Left cardiac atrium (tissue), 4 donors: Measurements from ENCODE around the gene CTSD. TPM values are rescaled to one million over a fixed set of nuclear protein-coding genes. Genes with fewer than 3 reads are reported as not detected.
"Not testable (repeated sequence)": the region's sequence is repeated elsewhere in the genome, so short reads cannot be mapped to it uniquely, and the experiment has no call there.

ENCODE experiments used
- ATAC-seq, 2 donors: fragments of 200-7000 bp; cut with Tn5 transposase; one replicate each; pipeline ENCODE4 v1.9.1; 2020; ENCODE audit warnings: mild to moderate bottlenecking in 2 of 2, moderate library complexity in 2 of 2
- DNase-seq: peaks from one replicate; pipeline ENCODE4 v3.0.0-alpha.2; 2020
- intact Hi-C, 2 donors: fragments of 100-400 bp; cut with DNase I; formaldehyde crosslinking; loops; one replicate each; pipeline versions ENCODE4 v1.14.1 to v1.15.1; 2022 to 2023
- long read RNA-seq: library from polyadenylated mRNA; unstranded; transcript quantifications from one replicate; pipeline ENCODE4 v2.0.0, GENCODE V29; 2021
- total RNA-seq, 2 donors: library from RNA; stranded (reverse); fragmentation: NEBNext Ultra II Directional; extraction: Animal tissue kit (Norgen Biotek cat#: 25700); gene quantifications; one replicate each; pipeline ENCODE4 v1.2.1, GENCODE V29; 2021
- donor health status: DM: no; HTN: yes; CAD: no.
- donor health status: DM: no; HTN: yes; CAD: no; lungs with severe emphysema.
- donor health status: DM: yes; HTN: yes; CAD: no.
- donor health status: Dilated cardiomyopathy.

CTSD gene
- 100 to 1,000 TPM; 635 to 667 TPM for total RNA-seq
- long read RNA-seq, transcript CTSD-201 (9 exons, 2,123 nt): major isoform, 731 of 985 reads
- long read RNA-seq, partial matches to known transcripts: 215 of 985 reads
- long read RNA-seq, other reads (novel, unspliced or antisense): 33 of 985 reads

DNA sequence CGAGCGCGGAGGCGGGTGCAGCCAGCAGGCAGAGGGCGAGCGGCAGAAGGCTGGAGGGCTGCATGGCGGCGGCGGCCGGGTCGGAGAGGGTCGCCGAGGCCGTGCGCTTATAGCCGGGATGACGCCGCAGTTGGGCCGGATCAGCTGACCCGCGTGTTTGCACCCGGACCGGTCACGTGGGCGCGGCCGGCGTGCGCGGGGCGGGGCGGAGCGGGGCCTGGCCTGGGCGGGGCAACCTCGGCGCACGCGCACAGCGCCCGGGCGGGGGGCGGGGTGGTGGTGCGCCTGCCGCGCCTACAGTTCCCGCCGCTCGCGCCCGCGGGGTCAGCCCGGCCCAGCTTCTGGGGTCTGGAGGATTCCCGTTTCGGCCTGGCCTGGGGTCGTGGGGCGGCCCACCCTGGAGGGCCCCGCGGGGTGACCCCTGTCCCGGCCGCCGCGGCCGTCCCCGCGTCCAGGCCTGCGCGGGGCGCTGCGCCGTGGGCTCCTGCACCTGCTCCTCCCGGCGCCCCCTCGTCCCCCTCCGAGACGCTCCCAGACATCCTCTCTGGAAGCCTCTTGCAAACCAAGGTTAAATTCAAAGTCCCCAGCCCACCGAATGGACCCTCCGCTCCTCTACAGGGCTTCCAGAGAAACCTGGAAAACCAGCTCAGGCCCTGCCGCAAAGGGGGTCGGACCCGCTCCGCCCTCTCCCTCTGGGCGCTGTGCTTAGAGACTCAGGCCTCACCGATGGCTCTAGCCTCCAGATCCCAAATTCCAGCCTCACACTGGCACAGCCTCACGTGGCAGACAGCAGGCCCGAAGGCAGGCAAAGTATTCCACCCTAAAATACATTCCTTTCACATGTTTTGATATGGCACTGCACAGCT is at the start of gene CTSD:
CTSD (minus strand) TSS at position 132 of the 866 bp plus-strand sequence; CDS start at position 64, 68 bp downstream.
- intact Hi-C loops: no loop called here
- DNase-seq (peak; percentile 93), ATAC-seq (peak; percentile 83 to 91)

DNA sequence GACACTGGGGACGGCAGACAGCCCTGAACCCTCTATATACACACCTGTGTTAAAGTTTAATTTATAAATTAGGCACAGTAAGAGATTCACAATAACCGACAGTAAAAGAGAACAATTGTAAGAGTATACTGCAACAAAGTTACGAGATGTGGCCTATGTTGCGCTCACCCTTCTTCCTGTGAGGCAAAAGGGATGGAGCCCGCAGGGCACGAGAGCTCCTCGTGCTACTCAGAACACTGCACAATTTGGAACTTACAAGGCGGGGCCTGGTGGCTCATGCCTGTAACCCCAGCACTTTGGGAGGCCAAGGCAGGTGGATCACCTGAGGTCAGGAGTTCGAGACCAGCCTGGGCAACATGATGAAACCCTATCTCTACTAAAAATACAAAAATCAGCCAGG is 49.6 kb upstream of the CTSD start:
- not testable (repeated sequence) for DNase-seq, ATAC-seq
- intact Hi-C loops: loop anchor here in 1 of 2 donors (5.0 kb wide), 1 partner anchor 91 kb away; no protein-coding TSS in a partner anchor

DNA sequence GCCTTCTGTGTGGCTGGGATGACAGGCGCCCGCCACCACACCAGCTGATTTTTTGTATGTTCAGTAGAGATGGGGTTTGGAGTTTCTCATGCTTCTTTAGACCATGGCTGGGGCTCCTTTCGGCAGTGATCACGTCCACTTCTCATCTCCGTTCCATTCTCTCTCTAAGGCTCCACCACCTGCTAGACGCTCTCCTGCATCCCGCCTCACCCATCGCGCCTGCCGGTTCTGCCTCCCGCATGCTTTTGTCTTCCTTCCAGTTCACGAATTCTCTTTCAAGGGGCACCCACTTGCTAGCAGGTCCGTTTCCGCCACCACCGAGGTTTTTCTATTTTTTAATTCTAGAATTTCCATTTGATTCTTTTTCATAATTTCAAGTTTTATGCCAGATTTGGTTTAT is 49.1 kb upstream of the CTSD start:
- intact Hi-C loops: loop anchor here in 1 of 2 donors (5.0 kb wide), 1 partner anchor 90 kb away; no protein-coding TSS in a partner anchor
- DNase-seq: no peak
- no peak for ATAC-seq

DNA sequence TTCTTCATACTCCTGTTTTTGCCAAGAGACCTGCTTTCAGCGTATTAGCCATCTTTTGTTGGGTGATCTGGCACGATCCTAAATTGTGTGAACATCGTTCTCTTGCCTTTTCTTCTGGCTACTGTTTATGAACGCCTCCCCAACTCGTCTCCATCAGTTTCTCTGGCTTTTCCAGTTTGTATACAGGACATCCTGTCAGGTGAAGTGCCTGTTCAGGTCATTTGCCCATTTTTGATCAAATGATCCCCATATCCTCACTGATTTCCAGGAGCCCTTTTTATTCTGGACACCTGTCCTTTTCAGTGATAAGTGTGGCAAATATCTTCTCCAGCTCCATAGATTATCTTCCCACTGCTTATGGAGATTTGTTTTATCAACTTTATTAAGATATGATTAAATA is 48.5 kb upstream of the CTSD start:
- no peak for DNase-seq
- ATAC-seq: no peak
- intact Hi-C loops: loop anchor here in 1 of 2 donors (5.0 kb wide), 1 partner anchor 90 kb away; no protein-coding TSS in a partner anchor

DNA sequence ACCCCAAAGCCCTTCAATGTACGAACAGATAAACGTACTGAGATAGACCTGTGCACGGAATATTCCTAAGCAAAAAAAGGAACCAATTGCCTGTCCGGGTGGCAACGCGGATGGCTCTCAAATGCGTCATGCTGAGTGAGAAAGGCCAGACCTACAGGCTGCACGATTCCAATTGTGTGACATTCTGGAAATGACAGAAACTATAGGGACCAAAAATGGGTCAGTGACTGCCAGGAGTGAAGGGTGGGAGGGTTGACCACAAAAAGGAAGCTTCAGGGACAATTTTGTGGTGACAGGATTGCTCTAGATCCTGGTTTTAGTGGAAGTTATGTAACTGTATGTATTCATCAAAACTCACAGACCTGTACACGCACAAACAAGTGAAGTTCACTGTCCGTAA is 47.0 kb upstream of the CTSD start:
- DNase-seq: no peak
- intact Hi-C loops: loop anchor here in 1 of 2 donors (5.0 kb wide), 1 partner anchor 88 kb away; no protein-coding TSS in a partner anchor
- no peak for ATAC-seq

DNA sequence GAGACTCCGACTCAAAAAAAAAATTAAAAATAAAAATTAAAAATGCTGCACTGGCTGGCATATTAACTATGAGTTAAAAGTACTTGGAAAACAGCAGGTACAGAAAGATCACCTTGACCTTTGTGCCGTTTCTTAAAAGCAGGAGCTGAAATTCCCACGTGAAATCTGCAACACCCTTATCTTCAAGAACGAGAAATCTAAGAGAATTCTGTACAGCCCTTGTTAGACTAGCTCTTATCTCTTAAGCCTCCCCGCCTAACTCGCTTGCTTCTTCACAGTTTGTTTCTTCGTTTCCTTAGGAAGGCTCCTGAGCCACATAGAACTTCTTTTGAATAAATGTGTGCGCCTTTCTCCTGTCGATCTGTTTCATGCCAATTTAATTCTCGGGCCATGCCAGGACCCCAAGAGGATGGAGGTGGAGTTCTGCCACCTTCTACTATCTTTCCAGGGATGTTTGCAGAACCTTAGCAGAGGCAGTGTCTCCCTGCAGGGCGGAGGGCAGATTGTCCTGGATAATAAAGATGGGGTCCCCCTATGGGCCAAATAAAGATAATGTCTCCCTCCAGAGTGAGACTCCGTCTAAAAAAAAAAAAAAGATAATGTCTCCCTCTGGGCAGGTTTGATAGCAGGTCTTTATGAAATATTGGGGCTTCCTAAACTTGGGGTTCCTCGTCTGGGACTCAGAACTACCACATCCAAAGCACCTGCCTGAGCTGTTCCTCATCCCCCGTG is 43.7 kb upstream of the CTSD start:
- intact Hi-C loops: no loop called here
- ATAC-seq: no peak
- no peak for DNase-seq

DNA sequence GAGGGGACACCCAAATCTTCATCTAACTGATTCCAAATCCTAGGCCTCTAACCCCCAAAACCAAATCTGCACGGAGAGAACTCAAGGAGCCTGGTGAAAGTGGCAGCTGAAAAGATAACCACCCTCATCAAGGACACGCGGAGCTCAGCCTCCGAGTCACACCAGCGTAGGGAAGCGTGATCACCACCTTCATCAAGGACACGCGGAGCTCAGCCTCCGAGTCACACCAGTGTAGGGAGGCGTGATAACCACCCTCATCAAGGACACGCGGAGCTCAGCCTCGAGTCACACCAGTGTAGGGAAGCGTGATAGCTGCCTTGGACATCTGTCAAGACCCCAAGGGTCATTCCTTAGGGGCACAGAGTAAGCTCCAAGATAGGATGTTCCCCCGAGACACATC is 41.8 kb upstream of the CTSD start:
- ATAC-seq (no peak), DNase-seq (no peak)
- intact Hi-C loops: no loop called here

DNA sequence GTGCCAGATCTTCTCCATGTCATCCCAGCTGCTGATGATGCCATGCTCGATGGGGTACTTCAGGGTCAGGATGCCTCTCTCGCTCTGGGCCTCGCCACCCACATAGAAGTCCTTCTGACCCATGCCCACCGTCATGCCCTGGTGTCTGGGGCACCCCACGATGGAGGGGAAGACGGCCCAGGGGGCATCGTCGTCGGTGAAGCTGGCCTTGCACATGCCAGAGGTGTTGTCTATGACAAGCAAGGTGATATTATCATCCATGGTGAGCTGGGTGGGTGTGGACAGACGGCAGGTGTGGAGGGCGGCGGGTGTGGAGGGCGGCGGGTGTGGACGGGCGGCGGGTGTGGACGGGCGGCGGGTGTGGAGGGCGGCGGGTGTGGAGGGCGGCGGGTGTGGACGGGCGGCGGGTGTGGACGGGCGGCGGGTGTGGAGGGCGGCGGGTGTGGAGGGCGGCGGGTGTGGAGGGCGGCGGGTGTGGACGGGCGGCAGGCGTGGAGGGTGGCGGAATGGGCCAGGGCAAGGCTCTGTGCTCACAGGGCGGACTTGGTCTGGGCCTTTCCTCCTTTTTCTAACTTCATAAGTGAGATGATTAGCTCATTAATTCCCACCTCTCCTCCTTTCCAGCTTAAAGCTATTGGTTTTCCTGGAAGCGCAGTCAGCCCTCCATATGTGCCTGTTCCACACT is 40.2 kb upstream of the CTSD start:
- DNase-seq, intact Hi-C loops, ATAC-seq: not testable (repeated sequence)

DNA sequence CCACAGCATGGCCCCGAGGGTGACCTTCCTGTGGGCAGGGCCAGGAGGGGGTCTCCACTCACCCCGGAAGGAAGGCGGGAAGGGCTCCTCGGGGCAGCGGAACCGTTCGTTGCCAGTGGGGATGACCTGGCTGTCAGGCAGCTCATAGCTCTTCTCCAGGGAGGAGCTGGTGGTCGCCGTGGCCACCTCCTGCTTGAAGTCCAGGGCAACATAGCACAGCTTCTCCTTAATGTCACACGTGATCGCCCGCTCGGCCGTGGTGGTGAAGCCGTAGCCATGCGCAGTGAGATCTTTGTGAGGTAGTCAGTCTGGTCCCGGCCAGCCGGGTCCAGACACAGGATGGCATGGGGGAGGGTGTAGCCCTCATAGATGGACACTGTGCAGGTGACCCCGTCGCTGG is 39.5 kb upstream of the CTSD start:
- DNase-seq (no peak), ATAC-seq (no peak)
- intact Hi-C loops: no loop called here

DNA sequence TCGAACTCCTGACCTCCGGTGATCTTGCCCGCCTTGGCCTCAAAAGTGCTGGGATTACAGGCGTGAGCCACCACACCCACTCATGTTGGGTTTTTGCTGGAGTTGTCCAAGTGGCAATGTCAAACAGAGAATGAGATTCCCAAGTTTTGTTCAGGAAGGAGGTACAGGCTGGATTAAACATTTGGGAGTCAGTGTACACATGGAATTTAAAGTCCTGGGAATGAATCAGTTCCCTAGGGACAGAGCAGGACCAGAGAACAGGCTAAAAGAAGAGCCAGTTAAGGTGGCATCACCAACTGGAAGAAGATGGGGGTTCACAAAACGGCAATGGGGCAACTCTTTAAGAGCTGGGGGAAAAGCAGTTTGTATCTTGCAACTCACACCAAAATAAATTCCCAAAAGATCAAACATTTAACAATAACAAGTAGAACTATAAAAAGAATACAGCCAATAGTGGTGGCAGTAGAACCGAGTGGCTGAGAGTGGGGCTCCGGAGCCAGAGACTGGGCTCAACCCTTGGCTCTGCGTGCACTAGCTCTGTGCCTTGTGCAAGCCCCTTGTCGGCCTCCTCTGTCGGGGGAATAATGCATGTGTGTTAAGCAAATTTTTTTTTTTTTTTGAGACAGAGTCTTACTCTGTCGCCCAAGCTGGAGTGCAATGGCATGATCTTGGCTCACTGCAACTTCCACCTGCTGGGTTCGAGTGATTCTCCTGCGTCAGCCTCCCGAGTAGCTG is 33.8 kb upstream of the CTSD start:
- ATAC-seq (no peak), DNase-seq (no peak)
- intact Hi-C loops: no loop called here

DNA sequence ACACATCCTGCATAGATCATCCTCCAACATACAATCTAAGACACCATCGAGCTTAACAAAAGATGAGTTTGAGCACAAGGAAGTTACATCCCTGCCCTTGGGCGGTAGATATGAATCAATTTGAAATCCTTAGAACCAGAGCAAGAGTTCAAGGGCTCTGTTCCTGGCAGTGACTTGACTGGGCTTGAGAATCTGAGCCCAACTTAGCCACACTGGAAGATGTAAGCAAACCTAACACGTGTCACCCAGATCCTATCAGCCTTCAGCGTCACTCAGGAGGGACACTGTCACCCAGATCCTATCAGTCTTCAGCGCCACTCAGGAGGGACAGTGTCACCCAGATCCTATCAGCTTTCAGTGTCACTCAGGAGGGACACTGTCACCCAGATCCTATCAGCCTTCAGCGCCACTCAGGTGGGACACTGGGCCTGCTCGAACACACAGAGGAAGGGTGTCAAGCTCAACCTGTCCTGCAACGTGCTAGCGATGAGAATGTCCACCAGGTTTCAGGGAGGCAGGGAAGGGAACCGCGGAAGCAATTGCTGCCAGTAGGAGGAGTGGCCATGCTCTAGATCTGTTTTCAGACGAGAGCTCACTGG is 32.8 kb upstream of the CTSD start:
- DNase-seq (no peak), ATAC-seq (no peak)
- intact Hi-C loops: no loop called here

DNA sequence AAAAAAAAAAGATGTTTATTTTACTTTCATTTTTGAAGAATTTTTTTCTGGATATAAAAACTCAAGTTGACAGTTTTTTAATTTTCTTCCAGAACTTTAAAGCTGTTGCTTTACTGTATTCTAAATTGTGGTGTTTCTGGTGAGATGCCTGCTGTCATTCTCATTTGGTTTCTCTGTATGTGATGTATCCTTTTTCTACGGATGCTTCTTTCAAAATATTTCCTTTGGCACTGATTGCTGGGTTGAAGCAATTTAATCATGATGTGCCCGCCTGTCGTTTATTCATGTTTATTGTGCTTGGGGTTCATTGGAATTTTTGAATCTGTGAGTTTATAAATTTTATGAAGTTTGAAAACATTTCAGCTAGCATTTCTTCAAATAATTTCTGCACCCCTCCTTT is 29.4 kb upstream of the CTSD start:
- DNase-seq (no peak), ATAC-seq (no peak)
- intact Hi-C loops: no loop called here

DNA sequence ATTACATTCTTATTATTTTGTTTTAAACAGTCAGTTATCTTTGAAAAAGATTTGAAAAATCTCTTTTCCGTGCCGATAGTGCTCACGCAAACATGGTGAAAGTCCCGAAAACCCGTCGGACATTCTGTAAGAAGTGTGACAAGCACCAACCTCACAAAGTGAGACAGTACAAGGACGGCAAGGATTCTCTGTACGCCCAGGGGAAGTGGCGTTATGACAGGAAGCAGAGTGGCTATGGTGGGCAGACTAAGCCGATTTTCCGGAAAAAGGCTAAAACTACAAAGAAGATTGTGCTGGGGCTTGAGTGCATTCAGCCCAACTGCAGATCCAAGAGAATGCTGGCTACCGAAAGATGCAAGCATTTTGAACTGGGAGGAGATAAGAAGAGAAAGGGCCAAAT is 28.7 kb upstream of the CTSD start:
- ATAC-seq: no peak
- no peak for DNase-seq
- intact Hi-C loops: no loop called here

DNA sequence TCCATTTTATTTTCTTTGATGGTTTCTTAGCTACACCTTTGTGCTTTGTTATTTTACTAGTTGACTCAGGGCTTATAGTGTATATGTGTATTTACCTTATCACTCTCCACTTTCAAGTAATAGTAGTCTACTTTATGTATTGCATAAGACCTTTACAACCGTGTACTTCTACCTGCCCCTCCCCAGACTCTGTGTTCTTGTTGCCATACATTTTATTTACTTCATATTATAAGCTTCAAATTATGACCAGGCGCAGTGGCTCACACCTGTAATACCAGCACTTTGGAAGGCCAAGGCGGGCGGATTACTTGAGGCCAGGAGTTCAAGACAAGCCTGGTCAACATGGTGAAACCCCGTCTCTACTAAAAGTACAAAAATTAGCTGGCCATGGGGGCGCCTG is 28.2 kb upstream of the CTSD start:
- ATAC-seq (no peak), DNase-seq (no peak)
- intact Hi-C loops: no loop called here

DNA sequence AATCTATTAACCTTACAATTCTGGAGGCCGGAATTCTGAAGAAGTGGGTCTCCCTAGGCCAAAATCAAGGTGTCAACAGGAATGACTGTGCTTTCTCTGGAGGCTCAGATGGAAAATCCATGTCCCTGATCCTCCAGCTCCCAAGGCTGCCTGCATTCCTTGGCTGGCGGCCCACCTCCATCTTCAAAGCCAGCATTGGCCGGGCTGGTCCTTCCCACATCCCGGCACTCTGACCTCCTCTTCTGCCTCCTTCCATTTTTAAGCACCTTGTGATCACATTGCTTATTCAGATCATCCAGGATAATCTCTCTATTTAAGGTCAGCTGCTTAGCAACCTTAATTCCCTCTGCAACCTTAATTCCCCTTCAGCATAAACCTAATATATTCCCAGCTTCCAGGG is 22.7 kb upstream of the CTSD start:
- DNase-seq (no peak), ATAC-seq (no peak)
- intact Hi-C loops: no loop called here

DNA sequence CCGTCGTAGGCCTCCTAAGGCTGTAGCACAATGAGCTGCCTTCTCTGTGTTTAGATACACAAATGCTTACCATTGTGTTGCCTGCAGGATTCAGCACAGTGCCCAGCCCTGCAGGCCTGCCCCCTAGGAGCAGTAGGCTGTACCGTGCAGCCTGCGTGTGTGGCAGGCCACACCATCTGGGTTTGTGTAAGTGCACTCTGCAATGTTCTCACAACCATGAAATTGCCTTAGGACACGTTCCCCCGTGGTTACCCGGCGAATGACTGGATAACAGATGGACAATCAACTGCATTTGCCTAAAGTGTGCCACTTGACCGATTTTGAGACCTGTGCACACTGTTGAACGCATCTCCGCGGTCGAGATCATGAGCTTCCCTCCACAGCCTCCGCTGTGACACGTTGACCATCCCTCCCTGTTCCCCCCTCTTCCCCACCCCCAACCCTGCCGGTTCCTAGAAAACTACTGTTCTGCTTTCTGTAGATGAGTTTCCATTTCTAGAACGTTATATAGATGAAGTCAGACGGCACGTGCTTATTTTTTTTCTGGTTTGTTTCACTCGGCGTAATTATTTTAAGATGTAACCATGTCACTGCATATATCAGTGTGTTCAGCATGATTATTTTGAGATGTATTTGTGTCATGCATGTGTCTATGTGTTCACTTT is 22.2 kb upstream of the CTSD start:
- ATAC-seq (peak in 1 of 2 donors; percentile 31), DNase-seq (no peak)
- intact Hi-C loops: no loop called here

DNA sequence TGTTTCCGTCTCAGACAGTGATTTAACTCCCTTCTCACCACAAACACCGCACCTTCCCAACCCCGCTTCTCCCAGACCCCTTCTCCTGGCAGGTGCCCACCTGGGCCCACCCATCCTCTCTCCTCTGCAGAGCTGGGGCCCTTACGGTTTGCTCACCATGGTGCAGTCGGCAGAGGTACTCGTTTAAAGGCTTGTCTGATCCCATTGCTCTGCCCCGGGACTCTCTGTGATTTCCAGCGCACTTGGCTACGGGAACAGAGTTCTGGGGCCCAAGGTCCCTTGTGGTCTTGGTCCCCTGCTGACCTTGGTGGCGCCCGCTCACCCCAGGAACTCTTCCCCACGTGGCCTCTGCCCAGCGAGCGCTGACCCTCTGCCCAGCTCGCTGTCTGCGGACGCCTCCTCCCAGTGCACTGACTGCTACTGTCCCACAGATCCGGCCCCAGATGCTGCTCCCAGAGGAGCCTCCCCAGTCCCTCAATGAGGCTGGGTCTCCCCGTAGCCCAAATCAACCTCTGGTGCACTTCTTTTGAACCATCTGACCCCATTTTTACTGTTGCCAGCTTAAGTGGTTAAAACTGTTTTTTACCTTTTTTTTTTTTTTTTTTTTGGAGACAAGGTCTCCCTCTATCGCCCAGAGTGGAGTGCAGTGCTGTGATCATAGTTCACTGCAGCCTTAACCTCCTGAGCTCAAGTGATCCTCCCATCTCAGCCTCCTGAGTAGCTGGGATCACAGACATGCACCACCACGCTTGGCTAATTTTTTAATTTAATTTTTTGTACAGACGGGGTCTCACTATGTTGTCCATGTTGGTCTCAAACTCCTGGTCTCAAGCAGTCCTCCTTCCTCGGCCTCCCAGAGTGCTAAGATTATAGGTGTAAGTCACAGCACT is 21.3 kb upstream of the CTSD start:
- ATAC-seq: no peak
- no peak for DNase-seq
- intact Hi-C loops: no loop called here
